SK-N-SH (cell line): Measurements from ENCODE around the gene ROBO1. TPM values are rescaled to one million over a fixed set of nuclear protein-coding genes. Genes with fewer than 3 reads are reported as not detected.

ENCODE experiments used
- CTCF ChIA-PET: fragments of 300-600, 350-600 bp; formaldehyde crosslinking; extraction: SDS; loops from one replicate; lab custom pipeline; 2021; lab: Yijun Ruan, JAX
- POLR2A ChIA-PET: fragments of 350-600 bp; sonication (Branson Sonifier 250); formaldehyde crosslinking; extraction: SDS; loops from one replicate; lab custom pipeline; 2020; ENCODE audit warnings: antibody characterized with exemption, inconsistent platforms; lab: Yijun Ruan, JAX
- DNase-seq: peaks from one replicate; pipeline ENCODE4 v3.0.0; 2012
- H2AFZ ChIP-seq: fragments of 200-600 bp; sonication (generic); 2 replicates; pipeline ENCODE4 v1.8.1; 2016; ENCODE audit warnings: antibody characterized with exemption, mild to moderate bottlenecking, low read depth
- H3F3A ChIP-seq: fragments of 200-600 bp; sonication (generic); replicated peaks from 2 replicates; pipeline ENCODE3; 2016; ENCODE audit warnings: antibody characterized with exemption, mild to moderate bottlenecking; ENCODE audit not compliant: insufficient read depth
- H3K27ac ChIP-seq, 2 experiments: fragments of 200-500 bp in 1 of 2; fragments of 200-600 bp in 1 of 2; sonication (Bioruptor generic) in 1 of 2; sonication (generic), shearing (Covaris generic) in 1 of 2; 2 replicates each; pipeline versions ENCODE4 v1.5.1 to v1.6.1; 2014 to 2016; ENCODE audit warnings: low read depth in 2 of 2, inconsistent platforms in 1 of 2, low read length in 1 of 2, mild to moderate bottlenecking in 1 of 2, mixed read lengths in 1 of 2
- H3K27me3 ChIP-seq: fragments of 200-600 bp; sonication (generic), shearing (Covaris generic); 2 replicates; pipeline ENCODE4 v1.6.1; 2016; ENCODE audit warnings: mixed run types; ENCODE audit not compliant: insufficient read depth
- H3K36me3 ChIP-seq, 2 experiments: fragments of 200-500 bp in 1 of 2; fragments of 200-600 bp in 1 of 2; sonication (Bioruptor generic) in 1 of 2; sonication (generic) in 1 of 2; replicated peaks in 1 of 2; 2 replicates each; pipeline versions ENCODE3 to v1.5.1; 2014 to 2016; ENCODE audit warnings: low read length in 1 of 2, mild to moderate bottlenecking in 1 of 2; ENCODE audit not compliant: insufficient read depth in 2 of 2, control insufficient read depth in 1 of 2
- H3K4me1 ChIP-seq, 2 experiments: fragments of 200-500 bp in 1 of 2; fragments of 200-600 bp in 1 of 2; sonication (Bioruptor generic) in 1 of 2; sonication (generic), shearing (Covaris generic) in 1 of 2; 2 replicates each; pipeline versions ENCODE4 v1.5.1 to v1.6.1; 2014 to 2016; ENCODE audit warnings: low read depth in 1 of 2, low read length in 1 of 2, mixed run types in 1 of 2; ENCODE audit not compliant: insufficient read depth in 2 of 2, control insufficient read depth in 1 of 2
- H3K4me2 ChIP-seq: fragments of 200-600 bp; sonication (generic), shearing (Covaris generic); 2 replicates; pipeline ENCODE4 v1.6.1; 2017; ENCODE audit warnings: mixed run types
- H3K4me3 ChIP-seq, 2 experiments: fragments of 200-500 bp in 1 of 2; fragments of 200-600 bp in 1 of 2; sonication (Bioruptor generic) in 1 of 2; sonication (generic), shearing (Covaris generic) in 1 of 2; 2 replicates each; pipeline versions ENCODE4 v1.5.1 to v1.8.1; 2014 to 2016; ENCODE audit warnings: low read depth in 2 of 2, inconsistent platforms in 1 of 2, low read length in 1 of 2, mild to moderate bottlenecking in 1 of 2, mixed read lengths in 1 of 2, moderate library complexity in 1 of 2
- H3K79me2 ChIP-seq: fragments of 200-600 bp; sonication (generic); 2 replicates; pipeline ENCODE4 v1.8.1; 2017; ENCODE audit warnings: mild to moderate bottlenecking; ENCODE audit not compliant: insufficient read depth
- H3K9ac ChIP-seq: fragments of 200-600 bp; sonication (generic); 2 replicates; pipeline ENCODE4 v1.6.1; 2017; ENCODE audit warnings: mixed run types
- H3K9me2 ChIP-seq: fragments of 200-600 bp; sonication (generic); 2 replicates; pipeline ENCODE4 v1.6.1; 2017; ENCODE audit warnings: mixed run types
- H3K9me3 ChIP-seq: fragments of 200-600 bp; sonication (generic); 2 replicates; pipeline ENCODE4 v1.6.1; 2017; ENCODE audit warnings: mixed run types, mild to moderate bottlenecking, moderate library complexity
- H4K20me1 ChIP-seq: fragments of 200-600 bp; sonication (generic); 2 replicates; pipeline ENCODE4 v1.6.1; 2017; ENCODE audit warnings: mild to moderate bottlenecking, mixed run types; ENCODE audit not compliant: insufficient read depth
- FOSL2 ChIP-seq: IDR thresholded peaks from 2 replicates; pipeline ENCODE4 v1.4.0; 2012; ENCODE audit warnings: low read depth, mild to moderate bottlenecking, moderate library complexity, borderline replicate concordance
- FOXM1 ChIP-seq: IDR thresholded peaks from 2 replicates; pipeline ENCODE4 v1.4.0; 2012; ENCODE audit warnings: low read depth, mild to moderate bottlenecking
- GABPA ChIP-seq: IDR thresholded peaks from 2 replicates; pipeline ENCODE4 v1.4.0; 2012; ENCODE audit warnings: low read depth, mild to moderate bottlenecking
- GATA2 ChIP-seq: sonication (generic); formaldehyde crosslinking; IDR thresholded peaks from 2 replicates; pipeline ENCODE4 v1.5.0; 2020; ENCODE audit warnings: mild to moderate bottlenecking, missing genetic modification reagents
- POLR2AphosphoS5 ChIP-seq: IDR thresholded peaks from 2 replicates; pipeline ENCODE4 v1.6.1; 2012; ENCODE audit warnings: low read depth, low read length
- RAD21 ChIP-seq: IDR thresholded peaks from 2 replicates; pipeline ENCODE4 v1.6.1; 2012; ENCODE audit warnings: mild to moderate bottlenecking, low read length
- RCOR1 ChIP-seq: fragments of 150-350 bp; IDR thresholded peaks from 2 replicates; pipeline ENCODE4 v1.6.1; 2017; ENCODE audit warnings: antibody characterized with exemption, low read length
- RXRA ChIP-seq: IDR thresholded peaks from 2 replicates; pipeline ENCODE4 v1.4.0; 2012; ENCODE audit warnings: low read depth, mild to moderate bottlenecking, borderline replicate concordance
- TAF1 ChIP-seq: IDR thresholded peaks from 2 replicates; pipeline ENCODE4 v1.6.1; 2012; ENCODE audit warnings: low read depth, mild to moderate bottlenecking, low read length, moderate library complexity, borderline replicate concordance
- TCF12 ChIP-seq: IDR thresholded peaks from 2 replicates; pipeline ENCODE4 v1.4.0; 2012
- TEAD4 ChIP-seq: IDR thresholded peaks from 2 replicates; pipeline ENCODE4 v1.4.0; 2012; ENCODE audit warnings: mild to moderate bottlenecking, borderline replicate concordance; ENCODE audit not compliant: insufficient read depth
- YY1 ChIP-seq: IDR thresholded peaks from 2 replicates; pipeline ENCODE4 v1.4.0; 2012; ENCODE audit warnings: low read depth, mild to moderate bottlenecking
- WGBS: methylation state at CpG from one replicate; pipeline ENCODE4 v1.1.6; 2017; ENCODE audit warnings: low lambda C conversion rate; 5-methylcytosine and 5-hydroxymethylcytosine counted together
- polyA plus RNA-seq, 3 experiments: library from polyadenylated mRNA; depleted of rRNA; stranded (reverse); fragments of >200 nt; gene quantifications; 2 replicates each; pipeline ENCODE4 v1.2.3, GENCODE V29; 2012
- TF ChIP-seq, protein P1 (sequence below): fragments of 200-600 bp; sonication (generic); IDR thresholded peaks from 2 replicates; pipeline ENCODE4 v1.6.1; 2017; ENCODE audit warnings: antibody characterized with exemption, mild to moderate bottlenecking, moderate library complexity
- TF ChIP-seq, protein P2 (sequence below): IDR thresholded peaks from 2 replicates; pipeline ENCODE4 v1.4.0; 2012; ENCODE audit warnings: low read depth, borderline replicate concordance
- TF ChIP-seq, protein P3 (sequence below): IDR thresholded peaks from 2 replicates; pipeline ENCODE4 v1.4.0; 2012; ENCODE audit warnings: low read depth, borderline replicate concordance

The ROBO1 gene
- polyA plus RNA-seq, 1 of the 3 experiments (the other 2 are of a cell fraction), result 22.7 TPM

DNA sequence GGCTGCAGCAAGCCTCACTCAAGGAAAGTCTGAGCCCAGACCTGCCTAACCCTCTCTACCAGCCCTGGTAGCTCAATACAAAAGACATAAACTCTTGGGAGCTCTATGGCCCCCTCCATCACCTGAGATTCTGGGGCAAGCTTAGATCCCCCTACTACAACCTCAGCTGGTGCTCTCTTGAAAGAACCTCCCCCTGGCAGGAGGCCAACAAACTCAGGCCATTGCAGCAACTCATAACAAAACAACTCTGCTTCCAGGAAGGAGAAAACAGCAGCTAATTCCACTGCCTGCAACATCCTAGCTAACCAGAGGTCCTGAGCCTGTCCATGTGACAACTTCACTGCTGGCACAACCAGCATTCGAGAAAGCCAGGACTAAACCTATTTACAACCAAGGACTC is 169.2 kb downstream of the ROBO1 start (continued):
- no peak for TF ChIP-seq GABPA
- no peak for TF ChIP-seq POLR2AphosphoS5
- TF ChIP-seq, protein P1, sequence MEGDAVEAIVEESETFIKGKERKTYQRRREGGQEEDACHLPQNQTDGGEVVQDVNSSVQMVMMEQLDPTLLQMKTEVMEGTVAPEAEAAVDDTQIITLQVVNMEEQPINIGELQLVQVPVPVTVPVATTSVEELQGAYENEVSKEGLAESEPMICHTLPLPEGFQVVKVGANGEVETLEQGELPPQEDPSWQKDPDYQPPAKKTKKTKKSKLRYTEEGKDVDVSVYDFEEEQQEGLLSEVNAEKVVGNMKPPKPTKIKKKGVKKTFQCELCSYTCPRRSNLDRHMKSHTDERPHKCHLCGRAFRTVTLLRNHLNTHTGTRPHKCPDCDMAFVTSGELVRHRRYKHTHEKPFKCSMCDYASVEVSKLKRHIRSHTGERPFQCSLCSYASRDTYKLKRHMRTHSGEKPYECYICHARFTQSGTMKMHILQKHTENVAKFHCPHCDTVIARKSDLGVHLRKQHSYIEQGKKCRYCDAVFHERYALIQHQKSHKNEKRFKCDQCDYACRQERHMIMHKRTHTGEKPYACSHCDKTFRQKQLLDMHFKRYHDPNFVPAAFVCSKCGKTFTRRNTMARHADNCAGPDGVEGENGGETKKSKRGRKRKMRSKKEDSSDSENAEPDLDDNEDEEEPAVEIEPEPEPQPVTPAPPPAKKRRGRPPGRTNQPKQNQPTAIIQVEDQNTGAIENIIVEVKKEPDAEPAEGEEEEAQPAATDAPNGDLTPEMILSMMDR, result no peak
- TF ChIP-seq GATA2 (CRISPR knock-in tag), result no peak

DNA sequence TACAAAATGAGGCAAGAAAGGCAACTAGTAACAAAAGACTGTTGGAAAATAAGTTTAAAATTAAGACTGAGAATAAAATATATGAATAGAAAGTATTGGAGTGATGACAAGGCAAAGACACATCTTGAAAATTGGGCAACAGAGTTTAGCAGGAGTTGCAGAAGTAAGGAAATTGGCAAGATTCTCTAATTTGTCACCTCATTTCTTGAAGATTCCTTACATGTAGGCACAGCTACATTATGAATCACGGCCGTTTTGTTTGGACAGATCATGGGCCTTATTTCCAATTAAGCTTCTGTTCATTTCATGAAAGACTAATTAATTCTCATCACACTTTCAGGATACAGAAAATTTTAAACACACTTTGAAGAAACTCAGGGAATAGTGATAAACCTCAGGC is 170.1 kb downstream of the ROBO1 start:
- Histone ChIP-seq H3F3A (no peaks in the 10 kb centered on the region), H3K27me3 (no peaks in the 10 kb centered on the region), H4K20me1 (no peaks in the 10 kb centered on the region), H3K4me3 (no peak overlapping the region), H3K27ac (no peak overlapping the region), H3K4me2 (no peak overlapping the region), H3K4me1 (peaks cover 0 to 5% of the 10 kb centered on the region in 2 experiments; a peak in 2 of 4 replicates), H3K9ac (no peak overlapping the region), H3K9me3 (no peaks in the 10 kb centered on the region), H3K36me3 (no peaks in the 10 kb centered on the region), H3K9me2 (no peaks in the 10 kb centered on the region), H3K79me2 (no peaks in the 10 kb centered on the region), H2AFZ (no peak overlapping the region)
- CTCF ChIA-PET, result no interaction called here
- no peak for DNase-seq
- POLR2A ChIA-PET, result no interaction called here
- TF ChIP-seq RAD21 (no peak), FOXM1 (no peak), TAF1 (no peak), RCOR1 (no peak), YY1 (no peak), TEAD4 (no peak), GABPA (no peak), FOSL2 (no peak), TCF12 (no peak), GATA2 (CRISPR knock-in tag) (no peak), POLR2AphosphoS5 (no peak), RXRA (no peak)
- TF ChIP-seq, protein P2, sequence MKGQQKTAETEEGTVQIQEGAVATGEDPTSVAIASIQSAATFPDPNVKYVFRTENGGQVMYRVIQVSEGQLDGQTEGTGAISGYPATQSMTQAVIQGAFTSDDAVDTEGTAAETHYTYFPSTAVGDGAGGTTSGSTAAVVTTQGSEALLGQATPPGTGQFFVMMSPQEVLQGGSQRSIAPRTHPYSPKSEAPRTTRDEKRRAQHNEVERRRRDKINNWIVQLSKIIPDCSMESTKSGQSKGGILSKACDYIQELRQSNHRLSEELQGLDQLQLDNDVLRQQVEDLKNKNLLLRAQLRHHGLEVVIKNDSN, result no peak
- TF ChIP-seq, protein P3, sequence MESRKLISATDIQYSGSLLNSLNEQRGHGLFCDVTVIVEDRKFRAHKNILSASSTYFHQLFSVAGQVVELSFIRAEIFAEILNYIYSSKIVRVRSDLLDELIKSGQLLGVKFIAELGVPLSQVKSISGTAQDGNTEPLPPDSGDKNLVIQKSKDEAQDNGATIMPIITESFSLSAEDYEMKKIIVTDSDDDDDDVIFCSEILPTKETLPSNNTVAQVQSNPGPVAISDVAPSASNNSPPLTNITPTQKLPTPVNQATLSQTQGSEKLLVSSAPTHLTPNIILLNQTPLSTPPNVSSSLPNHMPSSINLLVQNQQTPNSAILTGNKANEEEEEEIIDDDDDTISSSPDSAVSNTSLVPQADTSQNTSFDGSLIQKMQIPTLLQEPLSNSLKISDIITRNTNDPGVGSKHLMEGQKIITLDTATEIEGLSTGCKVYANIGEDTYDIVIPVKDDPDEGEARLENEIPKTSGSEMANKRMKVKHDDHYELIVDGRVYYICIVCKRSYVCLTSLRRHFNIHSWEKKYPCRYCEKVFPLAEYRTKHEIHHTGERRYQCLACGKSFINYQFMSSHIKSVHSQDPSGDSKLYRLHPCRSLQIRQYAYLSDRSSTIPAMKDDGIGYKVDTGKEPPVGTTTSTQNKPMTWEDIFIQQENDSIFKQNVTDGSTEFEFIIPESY, result no peak
- WGBS, result 43% methylated on average over 2 of the region's 2 CpGs
